LHCN-M2 (cell line): Measurements from ENCODE around the gene CDKN2D. TPM values are rescaled to one million over a fixed set of nuclear protein-coding genes. Genes with fewer than 3 reads are reported as not detected.

Experiments used
- DNase-seq: peaks from one replicate; pipeline ENCODE4 v3.0.0-alpha.2; 2012; ENCODE audit warnings: low read depth
- total RNA-seq: library from RNA; depleted of rRNA; stranded (reverse); fragments of >200 nt; gene quantifications from 2 replicates; pipeline ENCODE4 v1.2.3, GENCODE V29; 2014; rRNA removed

Gene CDKN2D
- total RNA-seq, 1 experiment from 2014 or later: 19.1 TPM

DNA sequence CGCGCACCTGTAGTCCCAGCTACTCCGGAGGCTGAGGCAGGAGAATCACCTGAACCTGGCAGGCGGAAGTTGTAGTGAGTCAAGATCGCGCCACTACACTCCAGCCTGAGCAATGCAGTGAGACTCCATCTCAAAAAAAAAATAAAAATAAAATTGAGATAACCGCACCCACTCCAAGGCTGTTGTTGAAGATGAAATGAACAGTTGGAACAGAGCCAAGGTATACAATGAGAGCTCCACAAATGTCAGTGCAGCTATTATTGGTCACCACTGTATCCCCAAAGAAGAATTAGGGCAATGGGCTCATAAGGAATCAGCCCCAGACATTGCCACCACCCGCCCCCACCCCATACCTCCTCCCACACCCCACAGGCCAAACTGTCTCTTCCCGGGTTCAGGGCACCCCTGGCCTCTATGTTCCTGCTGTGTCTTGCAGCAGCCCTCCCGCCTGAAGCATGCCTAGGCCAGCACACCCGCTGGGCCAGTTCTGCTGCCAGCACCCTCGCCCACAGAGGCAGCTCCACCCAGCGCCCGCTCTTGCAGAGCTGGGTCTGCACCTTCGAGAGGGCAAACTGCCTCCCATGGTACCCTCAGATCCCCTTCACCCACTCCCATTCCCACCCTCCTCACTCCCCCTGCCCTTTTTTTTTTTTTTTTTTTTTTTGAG, 48.0 kb downstream of the CDKN2D start:
- DNase-seq: no peak

- DNase-seq: no peak
Observed at GRCh38 chr19:10519421-10519820, 49.4 kb downstream of the CDKN2D start.

GRCh38 chr19:10518444-10519361, 50.1 kb downstream of the CDKN2D start:
- no peak for DNase-seq

DNA sequence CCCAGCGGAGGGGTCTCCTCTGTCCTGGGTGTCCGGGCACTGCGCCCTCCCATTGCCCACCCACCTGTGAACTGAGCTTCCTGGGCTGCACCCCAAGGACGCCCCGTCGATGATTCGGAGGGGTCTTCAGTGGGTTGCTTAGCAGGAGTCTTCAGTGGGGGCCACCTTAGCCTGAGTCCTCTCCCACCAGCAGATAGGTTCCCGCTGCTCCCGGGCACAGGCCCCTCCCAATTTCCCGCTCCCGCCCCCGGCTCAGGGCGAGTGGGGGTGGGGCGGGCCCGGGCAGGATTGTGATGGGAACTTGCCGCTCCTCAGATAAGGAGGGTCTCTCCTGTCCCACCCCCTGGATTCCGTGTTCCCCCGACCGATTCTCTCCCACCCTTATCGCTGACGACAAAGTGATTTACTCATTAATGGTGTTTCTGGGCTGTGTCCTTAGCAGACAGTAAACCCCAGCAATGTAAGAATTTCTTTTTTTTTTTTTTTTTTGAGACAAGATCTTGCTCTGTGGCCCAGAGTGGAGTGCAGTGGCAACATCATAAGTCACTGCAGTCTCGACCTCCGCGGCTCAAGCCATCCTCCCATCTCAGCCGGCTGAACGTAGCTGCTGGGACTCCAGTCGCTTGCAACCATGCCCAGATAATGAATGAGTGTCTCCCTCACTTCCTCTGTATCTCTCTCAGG, 50.9 kb downstream of the CDKN2D start:
- DNase-seq: no peak

DNA sequence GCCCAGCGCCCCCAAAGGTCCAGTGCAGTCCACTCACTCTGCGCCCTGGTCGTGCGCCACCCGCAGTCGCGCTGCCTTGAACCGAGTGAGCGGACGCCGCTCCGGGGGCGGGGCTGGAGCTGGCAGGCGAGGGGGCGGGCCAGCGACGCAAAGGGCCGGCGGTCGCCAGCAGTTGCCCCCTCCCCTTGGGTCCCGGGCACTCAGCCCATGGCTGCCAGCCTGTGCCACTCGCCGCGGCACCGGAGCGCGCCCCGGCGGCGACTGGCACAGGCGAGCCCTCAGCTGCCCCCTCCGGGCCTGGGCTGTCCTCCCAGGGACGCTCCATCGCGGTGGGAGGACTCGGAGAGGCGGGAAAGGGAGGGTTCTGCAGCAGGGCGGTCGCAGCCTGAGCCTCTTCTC, 51.4 kb downstream of the CDKN2D start, which contains the start of gene S1PR5:
Gene S1PR5, minus strand, starts transcription at position 87 of the 399 bp plus-strand sequence. CDS start 2,436 bp downstream, outside the sequence.
- DNase-seq: no peak

DNA sequence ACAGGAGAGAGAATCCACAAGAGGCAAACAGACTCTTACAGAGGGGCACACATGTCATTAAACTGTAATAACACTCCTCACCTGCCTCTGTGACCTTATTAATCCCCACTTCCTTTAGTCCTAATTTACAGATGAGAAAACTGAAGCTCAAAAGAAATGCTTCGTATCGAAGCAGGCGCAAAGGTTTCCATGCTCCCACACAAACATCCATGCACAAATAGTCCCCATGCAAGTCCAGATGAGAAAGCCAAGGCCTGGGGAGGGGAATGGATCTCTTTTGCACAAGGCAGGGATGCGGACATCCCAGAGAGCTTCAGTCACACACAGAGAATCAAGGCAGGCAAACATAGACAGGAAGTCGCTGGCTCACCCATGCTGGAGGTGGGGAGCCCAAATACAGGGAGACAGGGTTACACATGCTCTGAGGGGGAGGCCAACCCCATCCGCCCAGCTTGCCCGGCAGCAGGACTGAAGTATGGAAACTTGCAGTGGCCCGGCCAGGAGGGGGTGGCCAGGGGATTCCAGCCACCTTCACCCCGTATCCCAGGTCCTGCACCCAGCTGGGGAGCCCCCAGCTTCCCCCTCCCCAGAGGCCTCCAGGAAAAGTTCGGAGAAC, 52.0 kb downstream of the CDKN2D start:
- DNase-seq: no peak

Other genes starting within 250 kb of the CDKN2D start
- 26.8 and 37.4 TPM in 2 replicates for gene RAVER1, start 235.4 kb downstream of the CDKN2D start, total RNA-seq
- 6.7 and 9.0 TPM in 2 replicates for gene ICAM3, start 229.4 kb downstream of the CDKN2D start, total RNA-seq
- gene TYK2, start 188.4 kb downstream of the CDKN2D start, total RNA-seq: 78.5 and 97.8 TPM in 2 replicates
- 311 and 327 TPM in 2 replicates for gene CDC37, start 165.4 kb downstream of the CDKN2D start, total RNA-seq
- 1.9 and 2.0 TPM in 2 replicates for gene PDE4A, start 148.4 kb downstream of the CDKN2D start, total RNA-seq
- gene KEAP1, start 65.6 kb downstream of the CDKN2D start, total RNA-seq: 84.3 and 84.6 TPM in 2 replicates
- gene S1PR5, start 51.5 kb downstream of the CDKN2D start, total RNA-seq: not detected in 2 replicates
- 35.0 and 38.0 TPM in 2 replicates for gene ATG4D, start 25.1 kb downstream of the CDKN2D start, total RNA-seq
- gene KRI1, start 3.0 kb downstream of the CDKN2D start, total RNA-seq: 21.7 and 22.0 TPM in 2 replicates
- not detected in 2 replicates for gene AP1M2, start 18.3 kb upstream of the CDKN2D start, total RNA-seq
- gene SLC44A2, start 56.6 kb upstream of the CDKN2D start, total RNA-seq: 104 and 112 TPM in 2 replicates
- gene ILF3, start 85.4 kb upstream of the CDKN2D start, total RNA-seq: 143 and 172 TPM in 2 replicates
- 37.8 and 41.4 TPM in 2 replicates for gene QTRT1, start 132.5 kb upstream of the CDKN2D start, total RNA-seq
- gene DNM2, start 149.1 kb upstream of the CDKN2D start, total RNA-seq: 75.3 and 80.3 TPM in 2 replicates